ENCODE data around the gene REPS2.
A peak's percentile ranks its signal among the peaks of the same experiment; 100 is the strongest.
"Not testable (repeated sequence)": the region's sequence is repeated elsewhere in the genome, so short reads cannot be mapped to it uniquely, and the experiment has no call there.

Gene REPS2

GRCh38 chrX:16964976-16965375, 18.5 kb downstream of the REPS2 start:
- not testable (repeated sequence) for DNase-seq (ENCODE audit: low spot score)

GRCh38 chrX:16966752-16967448, 20.4 kb downstream of the REPS2 start:
- no peak for DNase-seq (ENCODE audit: low spot score)

GRCh38 chrX:16968753-16969152, 22.3 kb downstream of the REPS2 start:
- not testable (repeated sequence) for DNase-seq (ENCODE audit: low spot score)

GRCh38 chrX:16970977-16971376, 24.5 kb downstream of the REPS2 start:
- DNase-seq (ENCODE audit: low spot score): no peak

GRCh38 chrX:16971694-16972093, 25.2 kb downstream of the REPS2 start:
- no peak for DNase-seq (ENCODE audit: low spot score)

GRCh38 chrX:16975233-16975632, 28.8 kb downstream of the REPS2 start:
- no peak for DNase-seq (ENCODE audit: low spot score)

- DNase-seq (ENCODE audit: low spot score): no peak
Observed at GRCh38 chrX:16977771-16978170, 31.3 kb downstream of the REPS2 start.

GRCh38 chrX:16978193-16978984, 31.9 kb downstream of the REPS2 start:
- DNase-seq (ENCODE audit: low spot score): no peak

- DNase-seq (ENCODE audit: low spot score): no peak
Observed at GRCh38 chrX:16979226-16979625, 32.8 kb downstream of the REPS2 start.

GRCh38 chrX:16981209-16981608, 34.8 kb downstream of the REPS2 start:
- no peak for DNase-seq (ENCODE audit: low spot score)

- DNase-seq (ENCODE audit: low spot score): no peak
Observed at GRCh38 chrX:16981980-16982379, 35.5 kb downstream of the REPS2 start.

- DNase-seq (ENCODE audit: low spot score): no peak
Observed at GRCh38 chrX:16983051-16983450, 36.6 kb downstream of the REPS2 start.

GRCh38 chrX:16985286-16985685, 38.8 kb downstream of the REPS2 start:
- no peak for DNase-seq (ENCODE audit: low spot score)

- no peak for DNase-seq (ENCODE audit: low spot score)
Observed at GRCh38 chrX:16986169-16986568, 39.7 kb downstream of the REPS2 start.

- DNase-seq (ENCODE audit: low spot score): no peak
Observed at GRCh38 chrX:16989750-16990149, 43.3 kb downstream of the REPS2 start.

GRCh38 chrX:16990839-16991238, 44.4 kb downstream of the REPS2 start:
- DNase-seq (ENCODE audit: low spot score): no peak

GRCh38 chrX:16992445-16992844, 46.0 kb downstream of the REPS2 start:
- DNase-seq (ENCODE audit: low spot score): no peak

GRCh38 chrX:16992951-16993350, 46.5 kb downstream of the REPS2 start:
- DNase-seq (ENCODE audit: low spot score): no peak

GRCh38 chrX:16993791-16994318, 47.4 kb downstream of the REPS2 start:
- peak; percentile 3 for DNase-seq (ENCODE audit: low spot score)

GRCh38 chrX:16994736-16995135, 48.3 kb downstream of the REPS2 start:
- DNase-seq (ENCODE audit: low spot score): no peak

GRCh38 chrX:16997313-16997712, 50.9 kb downstream of the REPS2 start:
- no peak for DNase-seq (ENCODE audit: low spot score)

- DNase-seq (ENCODE audit: low spot score): peak; percentile 6
Observed at GRCh38 chrX:16999275-16999674, 52.8 kb downstream of the REPS2 start.

- no peak for DNase-seq (ENCODE audit: low spot score)
Observed at GRCh38 chrX:17000751-17001150, 54.3 kb downstream of the REPS2 start.

Data from hematopoietic multipotent progenitor cell treated with erythropoietin and hydrocortisone succinate and interleukin-3 and kit ligand, for 17 days (in vitro differentiated cells).